Measurements from ENCODE around the gene ESYT1. TPM values are rescaled to one million over a fixed set of nuclear protein-coding genes. Genes with fewer than 3 reads are reported as not detected.

Gene ESYT1, protein sequence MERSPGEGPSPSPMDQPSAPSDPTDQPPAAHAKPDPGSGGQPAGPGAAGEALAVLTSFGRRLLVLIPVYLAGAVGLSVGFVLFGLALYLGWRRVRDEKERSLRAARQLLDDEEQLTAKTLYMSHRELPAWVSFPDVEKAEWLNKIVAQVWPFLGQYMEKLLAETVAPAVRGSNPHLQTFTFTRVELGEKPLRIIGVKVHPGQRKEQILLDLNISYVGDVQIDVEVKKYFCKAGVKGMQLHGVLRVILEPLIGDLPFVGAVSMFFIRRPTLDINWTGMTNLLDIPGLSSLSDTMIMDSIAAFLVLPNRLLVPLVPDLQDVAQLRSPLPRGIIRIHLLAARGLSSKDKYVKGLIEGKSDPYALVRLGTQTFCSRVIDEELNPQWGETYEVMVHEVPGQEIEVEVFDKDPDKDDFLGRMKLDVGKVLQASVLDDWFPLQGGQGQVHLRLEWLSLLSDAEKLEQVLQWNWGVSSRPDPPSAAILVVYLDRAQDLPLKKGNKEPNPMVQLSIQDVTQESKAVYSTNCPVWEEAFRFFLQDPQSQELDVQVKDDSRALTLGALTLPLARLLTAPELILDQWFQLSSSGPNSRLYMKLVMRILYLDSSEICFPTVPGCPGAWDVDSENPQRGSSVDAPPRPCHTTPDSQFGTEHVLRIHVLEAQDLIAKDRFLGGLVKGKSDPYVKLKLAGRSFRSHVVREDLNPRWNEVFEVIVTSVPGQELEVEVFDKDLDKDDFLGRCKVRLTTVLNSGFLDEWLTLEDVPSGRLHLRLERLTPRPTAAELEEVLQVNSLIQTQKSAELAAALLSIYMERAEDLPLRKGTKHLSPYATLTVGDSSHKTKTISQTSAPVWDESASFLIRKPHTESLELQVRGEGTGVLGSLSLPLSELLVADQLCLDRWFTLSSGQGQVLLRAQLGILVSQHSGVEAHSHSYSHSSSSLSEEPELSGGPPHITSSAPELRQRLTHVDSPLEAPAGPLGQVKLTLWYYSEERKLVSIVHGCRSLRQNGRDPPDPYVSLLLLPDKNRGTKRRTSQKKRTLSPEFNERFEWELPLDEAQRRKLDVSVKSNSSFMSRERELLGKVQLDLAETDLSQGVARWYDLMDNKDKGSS
- 64.8 to 72.3 TPM (median 67.4 TPM) in 5 replicates for total RNA-seq (2022; extraction: Qiagen RNA extraction)

GRCh38 chr12:56127888-56128669, at the start of gene ESYT1:
Gene ESYT1, plus strand, starts transcription at chr12:56128267. Its CDS starts 53 bp downstream, at chr12:56128320.

GRCh38 chr12:56079723-56080555, 48.1 kb upstream of the ESYT1 start, which contains the start of gene ERBB3:
Gene ERBB3, plus strand, starts transcription at chr12:56080165. Its CDS starts 136 bp downstream, at chr12:56080301.

GRCh38 chr12:56104109-56104814, 23.8 kb upstream of the ESYT1 start, which contains the start of gene PA2G4:
Gene PA2G4, plus strand, starts transcription at chr12:56104559. Its CDS starts 179 bp downstream, at chr12:56104738.

GRCh38 chr12:56116267-56117081, 11.6 kb upstream of the ESYT1 start, which contains the start of gene RPL41:
Gene RPL41, plus strand, starts transcription at chr12:56116633.

DNA sequence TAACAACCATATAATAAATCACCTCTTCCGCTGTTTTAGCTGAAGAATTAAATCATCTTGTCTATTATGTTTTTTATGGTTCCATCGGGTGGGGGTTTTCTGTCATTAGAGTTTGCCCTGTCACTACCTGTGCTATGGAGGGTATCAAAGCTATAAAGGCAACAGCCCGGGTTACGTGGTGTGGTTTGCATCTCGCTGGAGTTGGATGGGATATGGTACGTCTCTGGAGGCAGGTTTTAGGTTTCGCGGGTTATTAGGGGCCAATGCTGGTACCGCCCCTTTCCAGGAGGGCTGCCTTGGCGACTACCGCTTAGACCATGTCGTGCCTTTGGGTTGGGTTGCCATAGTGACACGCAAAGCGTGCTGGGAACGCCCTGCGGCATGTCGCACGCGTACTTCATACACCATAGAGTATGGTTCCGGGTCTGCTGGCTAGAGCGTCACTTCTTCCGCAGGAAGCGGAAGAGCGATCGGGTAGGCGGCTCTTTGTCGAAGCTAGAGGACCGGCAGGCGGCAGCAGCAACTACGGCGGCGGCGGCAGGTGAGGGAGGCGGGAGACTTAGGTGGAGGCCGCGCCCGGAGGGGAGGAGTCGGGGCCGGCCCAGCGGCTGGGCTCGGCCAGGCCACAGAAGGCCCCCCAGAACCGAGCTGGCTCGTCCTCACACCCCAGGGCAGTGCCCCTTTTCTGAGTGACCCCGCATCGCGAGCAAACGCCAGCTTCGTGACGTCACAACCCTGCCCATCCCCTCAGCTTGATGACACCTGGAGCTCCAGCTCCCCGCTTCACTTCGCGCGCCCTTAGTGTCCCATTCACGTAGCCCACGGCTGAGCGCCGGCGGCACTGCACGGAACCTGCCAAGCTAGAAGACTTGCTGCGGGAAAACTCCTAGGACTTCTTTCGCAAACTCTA, 10.0 kb upstream of the ESYT1 start, which contains the start of gene ZC3H10:
TSS of gene ZC3H10 (plus strand) at position 489 of the 910 bp plus-strand sequence. CDS start 2,297 bp downstream, outside the sequence.

DNA sequence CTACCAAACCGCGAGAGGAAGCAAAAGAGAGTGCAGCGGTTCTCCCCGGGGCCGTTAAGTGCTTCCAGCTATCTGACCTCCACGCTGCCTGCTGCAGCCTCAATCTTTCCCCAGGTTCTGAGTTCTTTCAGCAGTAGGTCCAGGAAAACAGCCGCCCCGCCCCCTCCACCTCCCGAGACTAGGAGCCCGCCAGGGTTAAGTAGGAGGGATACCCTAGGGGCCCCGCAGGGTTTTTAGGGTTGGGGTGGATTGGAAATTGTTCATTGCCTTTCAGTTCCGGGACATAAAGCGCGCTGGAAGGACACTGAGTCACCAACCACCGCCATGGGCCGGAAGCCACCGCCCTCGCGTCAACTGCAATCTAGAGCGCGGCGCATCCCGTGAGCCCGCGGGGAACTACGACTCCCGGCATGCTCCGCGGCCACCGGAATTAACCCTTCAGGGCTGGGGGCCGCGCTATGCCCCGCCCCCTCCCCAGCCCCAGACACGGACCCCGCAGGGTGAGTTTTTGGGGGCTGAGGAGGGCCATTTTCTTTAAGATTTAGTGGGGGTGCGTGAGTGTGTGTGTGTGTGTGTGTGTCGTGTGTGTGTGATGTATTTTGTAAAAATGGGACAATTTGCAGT, 24.2 kb downstream of the ESYT1 start, which contains the start of gene MYL6B:
TSS of gene MYL6B (plus strand) at position 456 of the 624 bp plus-strand sequence. CDS start 1,332 bp downstream, outside the sequence.

GRCh38 chr12:56158029-56158925, 30.2 kb downstream of the ESYT1 start, which contains the start of gene MYL6:
Gene MYL6, plus strand, starts transcription at chr12:56158359. Its CDS starts 43 bp downstream, at chr12:56158402.

DNA sequence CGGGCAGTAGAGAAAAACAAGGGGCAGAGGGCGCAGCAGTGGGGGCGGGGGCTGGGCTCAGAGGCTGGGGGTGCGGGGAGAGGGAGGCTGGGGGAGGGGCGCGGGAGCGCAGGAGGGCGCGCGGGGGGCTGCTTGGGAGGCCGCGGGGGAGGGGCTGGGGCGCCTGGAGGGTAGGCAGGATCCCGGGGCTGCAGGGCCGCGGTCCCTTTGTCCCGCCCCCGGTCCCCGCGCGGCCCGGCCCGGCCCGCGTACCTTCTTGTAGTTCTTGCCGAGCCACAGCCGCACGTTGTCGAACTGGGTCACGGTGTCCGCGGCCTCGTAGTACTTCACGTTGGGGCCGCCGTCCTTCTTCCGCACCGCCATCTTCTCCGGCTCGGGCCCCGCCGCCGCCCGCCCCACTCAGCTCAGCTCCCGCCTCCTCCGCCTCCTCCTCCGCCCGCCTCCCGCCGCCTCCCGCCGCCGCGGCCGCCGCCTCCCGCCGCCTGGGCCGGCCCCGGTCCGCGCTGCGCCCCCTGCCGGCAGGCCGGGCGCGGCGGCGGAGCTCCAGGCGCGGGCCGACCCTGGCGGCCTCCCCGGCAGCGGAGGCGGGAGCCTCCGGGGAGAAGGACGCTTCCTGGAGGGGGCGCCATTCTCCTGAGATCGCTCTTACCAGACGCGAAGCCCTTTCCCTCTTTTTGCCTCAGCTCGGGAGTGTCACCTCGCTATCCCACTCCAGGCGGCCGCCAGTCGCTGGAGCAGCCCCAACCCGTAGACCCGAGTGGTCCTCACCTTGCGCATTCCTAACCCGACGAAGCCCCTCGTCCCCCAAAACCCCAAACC, 61.2 kb downstream of the ESYT1 start, which contains the start of gene SMARCC2:
TSS of gene SMARCC2 (minus strand) at position 385 of the 819 bp plus-strand sequence. CDS start at position 363, 22 bp downstream.

Other genes with a start within 250 kb of the ESYT1 start
- 38.9 to 43.6 TPM (median 42.0 TPM) in 5 replicates for gene PYM1, start 200.4 kb upstream of the ESYT1 start, total RNA-seq (2022; extraction: Qiagen RNA extraction)
- gene DGKA, start 197.1 kb upstream of the ESYT1 start, total RNA-seq (2022; extraction: Qiagen RNA extraction): 15.1 to 23.2 TPM (median 21.5 TPM) in 5 replicates
- gene PMEL, start 162.2 kb upstream of the ESYT1 start, total RNA-seq (2022; extraction: Qiagen RNA extraction): 1.1 to 1.5 TPM (median 1.1 TPM) in 5 replicates
- 46.7 to 61.3 TPM (median 54.7 TPM) in 5 replicates for gene CDK2, start 161.4 kb upstream of the ESYT1 start, total RNA-seq (2022; extraction: Qiagen RNA extraction)
- gene RAB5B, start 154.2 kb upstream of the ESYT1 start, total RNA-seq (2022; extraction: Qiagen RNA extraction): 26.2 to 32.9 TPM (median 31.6 TPM) in 5 replicates
- 7.4 to 10.1 TPM (median 9.1 TPM) in 5 replicates for gene SUOX, start 131.0 kb upstream of the ESYT1 start, total RNA-seq (2022; extraction: Qiagen RNA extraction)
- 2.0 to 3.0 TPM (median 2.8 TPM) in 5 replicates for gene IKZF4, start 107.2 kb upstream of the ESYT1 start, total RNA-seq (2022; extraction: Qiagen RNA extraction)
- 669 to 784 TPM (median 751 TPM) in 5 replicates for gene RPS26, start 86.3 kb upstream of the ESYT1 start, total RNA-seq (2022; extraction: Qiagen RNA extraction)
- 1.2 to 2.1 TPM (median 1.9 TPM) in 5 replicates for gene ERBB3, start 48.1 kb upstream of the ESYT1 start, total RNA-seq (2022; extraction: Qiagen RNA extraction)
- 278 to 323 TPM (median 296 TPM) in 5 replicates for gene PA2G4, start 23.7 kb upstream of the ESYT1 start, total RNA-seq (2022; extraction: Qiagen RNA extraction)
- gene RPL41, start 11.6 kb upstream of the ESYT1 start, total RNA-seq (2022; extraction: Qiagen RNA extraction): 5,582 to 6,195 TPM (median 5,751 TPM) in 5 replicates
- 2.3 to 4.3 TPM (median 3.8 TPM) in 5 replicates for gene ZC3H10, start 10.0 kb upstream of the ESYT1 start, total RNA-seq (2022; extraction: Qiagen RNA extraction)
- gene MYL6B, start 24.3 kb downstream of the ESYT1 start, total RNA-seq (2022; extraction: Qiagen RNA extraction): 78.6 to 81.2 TPM (median 79.0 TPM) in 5 replicates
- gene MYL6, start 30.1 kb downstream of the ESYT1 start, total RNA-seq (2022; extraction: Qiagen RNA extraction): 2,090 to 3,072 TPM (median 2,247 TPM) in 5 replicates
- gene SMARCC2, start 61.2 kb downstream of the ESYT1 start, total RNA-seq (2022; extraction: Qiagen RNA extraction): 27.6 to 36.1 TPM (median 33.0 TPM) in 5 replicates
- gene RNF41, start 93.7 kb downstream of the ESYT1 start, total RNA-seq (2022; extraction: Qiagen RNA extraction): 21.8 to 27.4 TPM (median 25.1 TPM) in 5 replicates
- gene NABP2, start 96.1 kb downstream of the ESYT1 start, total RNA-seq (2022; extraction: Qiagen RNA extraction): 56.6 to 61.3 TPM (median 57.8 TPM) in 5 replicates
- not detected in 5 replicates for gene SLC39A5, start 101.8 kb downstream of the ESYT1 start, total RNA-seq (2022; extraction: Qiagen RNA extraction)
- gene ANKRD52, start 130.1 kb downstream of the ESYT1 start, total RNA-seq (2022; extraction: Qiagen RNA extraction): 33.6 to 47.3 TPM (median 45.6 TPM) in 5 replicates
- 15.2 to 17.4 TPM (median 16.5 TPM) in 5 replicates for gene COQ10A, start 138.7 kb downstream of the ESYT1 start, total RNA-seq (2022; extraction: Qiagen RNA extraction)
- gene CS, start 172.1 kb downstream of the ESYT1 start, total RNA-seq (2022; extraction: Qiagen RNA extraction): 145 to 174 TPM (median 156 TPM) in 5 replicates
- gene CNPY2, start 187.7 kb downstream of the ESYT1 start, total RNA-seq (2022; extraction: Qiagen RNA extraction): 120 to 149 TPM (median 142 TPM) in 5 replicates
- gene PAN2, start 205.7 kb downstream of the ESYT1 start, total RNA-seq (2022; extraction: Qiagen RNA extraction): 10.8 to 22.0 TPM (median 14.5 TPM) in 5 replicates
- gene IL23A, start 210.6 kb downstream of the ESYT1 start, total RNA-seq (2022; extraction: Qiagen RNA extraction): 0.22 to 0.64 TPM (median 0.33 TPM) in 5 replicates
- 9.5 to 13.7 TPM (median 12.0 TPM) in 5 replicates for gene STAT2, start 231.8 kb downstream of the ESYT1 start, total RNA-seq (2022; extraction: Qiagen RNA extraction)
- not detected in 5 replicates for gene APOF, start 234.6 kb downstream of the ESYT1 start, total RNA-seq (2022; extraction: Qiagen RNA extraction)

Data from A549 treated with Mapracorat at 1 μM for 4 hours (cell line).